NAMALWA (cell line): ENCODE results near the gene SRRM1.
"Not testable (repeated sequence)": the region's sequence is repeated elsewhere in the genome, so short reads cannot be mapped to it uniquely, and the experiment has no call there.

ENCODE experiments used
- DNase-seq: peaks from one replicate; pipeline ENCODE4 v3.0.0-alpha.2; 2015; ENCODE audit warnings: low spot score

Gene SRRM1

DNA sequence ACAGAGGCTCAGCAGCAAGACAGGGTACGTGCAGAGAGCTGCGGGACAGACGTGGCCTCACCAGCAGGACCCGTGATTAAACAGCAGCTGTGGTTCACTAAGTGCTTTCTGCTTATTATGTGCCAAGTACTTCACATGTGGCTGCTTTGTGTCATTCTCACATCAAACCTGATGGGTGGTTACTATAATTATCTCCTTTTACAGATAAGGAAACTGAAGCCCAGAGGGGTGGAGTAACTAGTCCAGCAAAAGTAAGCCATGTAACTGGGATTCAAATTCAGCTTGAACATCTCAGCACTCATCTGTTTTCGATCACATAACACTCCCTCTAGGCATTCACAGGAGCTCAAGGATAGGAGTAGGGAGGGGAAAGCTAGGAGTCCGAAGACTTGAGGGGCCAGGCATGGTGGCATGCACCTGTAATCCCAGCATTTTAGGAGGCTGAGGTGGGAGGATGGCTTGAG is 51.3 kb downstream of the SRRM1 start:
- DNase-seq: no peak

GRCh38 chr1:24695202-24695974 is 52.3 kb downstream of the SRRM1 start:
- no peak for DNase-seq

GRCh38 chr1:24696041-24696755 is 53.1 kb downstream of the SRRM1 start:
- no peak for DNase-seq

DNA sequence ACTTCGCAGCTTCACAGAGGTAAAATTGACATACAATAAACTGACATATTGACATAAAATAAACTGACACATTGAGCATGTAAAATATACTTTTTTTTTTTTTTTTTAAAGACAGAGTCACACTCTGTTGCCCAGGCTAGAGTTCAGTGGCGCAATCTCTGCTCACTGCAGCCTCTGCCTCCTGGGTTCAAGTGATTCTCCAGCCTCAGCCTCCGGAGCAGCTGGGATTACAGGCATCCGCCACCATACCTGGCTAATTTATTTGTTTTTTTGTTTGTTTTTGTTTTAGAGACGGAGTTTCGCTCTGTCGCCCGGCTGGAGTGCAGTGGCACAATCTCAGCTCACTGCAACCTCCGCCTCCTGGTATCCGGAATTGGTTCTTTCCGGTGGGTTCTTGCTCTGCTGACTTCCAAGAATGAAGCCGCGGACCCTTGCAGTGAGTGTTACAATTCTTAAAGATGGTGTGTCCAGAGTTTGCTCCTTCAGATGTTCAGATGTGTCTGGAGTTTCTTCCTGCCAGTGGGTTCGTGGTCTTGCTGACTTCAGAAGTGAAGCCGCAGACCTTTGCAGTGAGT is 53.7 kb downstream of the SRRM1 start:
- no peak for DNase-seq

GRCh38 chr1:24697453-24698001 is 54.4 kb downstream of the SRRM1 start:
- peak; percentile 24 for DNase-seq

DNA sequence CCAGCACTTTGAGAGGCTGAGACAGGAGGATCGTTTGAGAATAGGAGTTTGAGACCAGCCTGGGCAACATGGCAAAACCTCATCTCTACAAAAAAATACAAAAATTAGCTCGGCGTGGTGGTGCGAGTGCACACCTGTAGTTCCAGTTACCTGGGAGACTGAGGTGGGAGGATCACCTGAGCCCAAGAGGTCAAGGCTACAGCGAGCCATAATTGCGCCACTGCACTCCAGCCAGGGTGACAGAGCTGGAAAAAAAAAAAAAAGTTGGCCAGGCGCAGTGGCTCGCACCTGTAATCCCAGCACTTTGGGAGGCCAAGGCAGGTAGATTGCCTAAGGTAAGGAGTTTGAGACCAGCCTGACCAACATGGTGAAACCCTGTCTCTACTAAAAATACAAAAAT is 55.2 kb downstream of the SRRM1 start:
- DNase-seq: not testable (repeated sequence)

- no peak for DNase-seq
These were observed 56.5 kb downstream of the SRRM1 start for GRCh38 chr1:24699628-24700027.

DNA sequence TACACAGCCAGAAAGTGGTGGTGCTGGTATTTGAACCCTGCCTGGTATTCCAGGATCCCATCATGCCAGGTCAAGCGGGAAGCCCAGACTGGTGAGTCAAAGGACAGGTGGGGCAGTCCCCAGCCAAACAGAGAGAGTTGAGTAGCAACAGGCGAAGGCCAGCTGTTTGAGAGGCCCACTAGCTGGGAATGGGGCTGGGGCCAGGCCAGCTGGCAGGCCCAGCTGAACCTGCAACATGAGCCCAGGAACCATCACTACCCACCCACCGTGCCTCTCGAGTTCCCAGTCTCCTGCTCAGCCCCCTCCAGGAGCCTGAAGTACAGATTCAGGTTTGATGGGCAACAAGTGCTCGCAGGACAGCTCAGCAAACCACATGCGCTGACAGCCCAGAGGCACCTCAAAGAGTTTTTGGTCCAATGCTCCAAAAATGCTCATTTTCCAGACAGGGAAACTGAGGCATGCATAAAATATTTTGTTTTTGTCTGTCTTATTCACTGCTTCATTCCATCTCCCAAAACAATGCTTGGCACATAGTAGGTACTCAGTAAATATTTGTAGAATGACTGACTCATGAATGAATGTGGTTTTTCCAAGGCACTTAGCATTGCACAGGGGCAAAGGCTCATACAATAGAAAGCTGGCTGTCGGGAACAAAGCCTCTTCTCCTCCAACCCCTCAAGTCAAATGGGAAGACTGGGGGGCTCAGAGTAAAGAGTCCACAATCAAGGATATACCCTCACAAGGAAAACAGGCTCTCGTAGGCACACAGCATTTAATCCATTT is 59.6 kb downstream of the SRRM1 start:
- no peak for DNase-seq

GRCh38 chr1:24704411-24705259 is 61.5 kb downstream of the SRRM1 start:
- DNase-seq: no peak

DNA sequence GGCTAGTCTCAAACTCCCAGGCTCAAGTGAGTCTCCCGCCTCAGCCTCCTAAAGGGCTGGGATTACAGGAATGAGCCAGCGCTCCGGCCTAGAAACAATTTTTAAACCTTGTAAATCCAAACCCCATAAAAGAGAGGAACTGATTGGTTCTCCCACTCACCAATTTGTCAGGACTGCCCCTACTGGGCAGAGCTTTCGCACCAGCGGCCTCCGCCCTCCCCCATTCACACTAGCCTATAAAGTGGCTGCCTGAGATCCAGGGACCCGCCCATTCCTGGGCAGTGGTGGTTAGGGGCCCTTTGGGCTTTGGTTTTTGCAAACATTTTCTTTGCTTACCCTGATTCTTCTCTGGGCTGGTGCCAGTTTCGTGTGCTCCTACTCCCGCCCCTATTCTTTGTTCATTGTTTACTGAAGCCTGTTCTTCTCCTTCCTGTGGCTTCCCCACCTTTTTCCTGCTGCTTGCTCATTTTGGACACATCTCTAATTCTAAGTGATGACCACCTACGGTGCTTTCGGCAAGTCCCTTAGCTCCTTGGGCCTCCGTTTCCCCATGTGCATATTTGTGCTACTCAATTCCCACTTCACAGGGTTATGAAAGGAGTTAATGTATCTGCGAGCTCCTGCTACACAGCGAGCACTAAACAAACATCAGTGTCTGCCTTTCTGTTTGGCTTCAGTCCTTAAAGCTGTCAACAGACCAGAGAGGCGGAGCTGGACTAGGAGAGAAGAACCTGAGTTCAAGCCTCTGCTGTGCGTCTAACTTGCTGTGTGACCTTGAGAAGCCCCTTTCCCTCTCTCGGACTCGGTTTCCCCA is 62.4 kb downstream of the SRRM1 start:
- peak; percentile 51 for DNase-seq

- not testable (repeated sequence) for DNase-seq
These were observed 62.9 kb downstream of the SRRM1 start for GRCh38 chr1:24706074-24706389.

- no peak for DNase-seq
These were observed 64.6 kb downstream of the SRRM1 start for GRCh38 chr1:24707687-24708086.

GRCh38 chr1:24708938-24709337 is 65.8 kb downstream of the SRRM1 start:
- DNase-seq: peak; percentile 43

DNA sequence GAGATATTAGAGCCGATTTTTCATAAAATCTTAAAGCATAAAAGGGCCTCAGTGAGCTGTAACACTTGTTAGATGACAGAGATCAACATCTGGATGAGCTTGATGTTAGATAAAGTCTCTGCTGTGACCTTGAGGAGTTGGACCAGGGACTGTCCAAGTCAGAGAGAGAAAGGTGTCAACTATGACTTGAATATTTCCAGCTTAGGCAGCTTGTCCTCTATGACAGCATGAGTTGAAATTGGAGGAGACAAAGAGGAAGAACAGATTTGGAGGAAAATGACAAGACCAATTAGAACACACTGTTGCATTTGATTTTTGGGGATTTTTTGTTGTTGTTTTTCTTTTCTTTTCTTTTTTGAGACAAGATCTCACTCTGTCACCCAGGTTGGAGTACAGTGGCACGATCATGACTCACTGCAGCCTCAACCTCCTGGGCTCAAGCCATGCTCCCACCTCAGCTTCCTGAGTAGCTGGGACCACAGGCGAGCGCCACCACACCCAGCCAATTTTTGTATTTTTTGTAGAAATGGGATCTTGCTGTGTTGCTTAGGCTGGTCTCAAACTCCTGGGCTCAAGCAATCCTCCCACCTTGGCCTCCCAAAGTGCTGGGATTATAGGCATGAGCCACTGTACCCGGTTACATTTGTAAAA is 66.8 kb downstream of the SRRM1 start:
- no peak for DNase-seq

DNA sequence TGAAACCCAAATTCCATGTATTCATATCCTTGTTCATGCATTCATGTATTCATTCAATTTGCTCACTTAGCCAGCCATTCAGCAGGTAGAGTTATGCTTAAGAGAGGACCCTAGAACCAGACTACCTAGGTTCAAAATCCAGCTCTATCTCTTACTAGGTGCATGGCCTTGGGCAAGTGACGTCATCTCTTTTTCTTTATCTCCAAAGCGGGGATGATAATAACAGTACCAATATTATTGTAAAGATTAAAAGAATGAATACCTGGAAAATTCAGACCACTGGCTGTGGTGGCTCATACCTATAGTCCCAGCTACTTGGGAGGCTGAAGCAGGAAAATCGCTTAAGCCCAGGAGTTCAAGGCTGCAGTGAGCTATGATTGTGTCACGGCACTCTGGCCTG is 68.2 kb downstream of the SRRM1 start:
- no peak for DNase-seq

DNA sequence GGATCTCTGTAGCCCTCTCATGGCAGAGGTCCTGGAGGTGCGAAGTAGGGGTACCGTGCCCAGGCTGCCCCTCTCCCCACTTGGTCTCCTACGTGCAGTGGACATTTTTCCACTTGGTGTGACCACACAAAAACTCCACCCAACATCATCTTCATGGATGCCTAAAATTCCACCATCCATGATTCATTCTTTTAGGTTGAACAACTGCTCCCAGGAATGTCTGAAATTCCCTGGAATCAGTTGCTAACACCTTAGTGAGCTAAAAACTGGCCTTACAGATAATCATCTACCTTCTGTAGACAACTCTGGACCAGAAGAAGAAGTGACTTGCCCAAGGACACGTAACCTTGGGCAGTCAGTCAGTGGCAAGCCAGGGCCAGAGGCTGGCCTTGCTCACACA is 70.1 kb downstream of the SRRM1 start:
- DNase-seq: no peak

DNA sequence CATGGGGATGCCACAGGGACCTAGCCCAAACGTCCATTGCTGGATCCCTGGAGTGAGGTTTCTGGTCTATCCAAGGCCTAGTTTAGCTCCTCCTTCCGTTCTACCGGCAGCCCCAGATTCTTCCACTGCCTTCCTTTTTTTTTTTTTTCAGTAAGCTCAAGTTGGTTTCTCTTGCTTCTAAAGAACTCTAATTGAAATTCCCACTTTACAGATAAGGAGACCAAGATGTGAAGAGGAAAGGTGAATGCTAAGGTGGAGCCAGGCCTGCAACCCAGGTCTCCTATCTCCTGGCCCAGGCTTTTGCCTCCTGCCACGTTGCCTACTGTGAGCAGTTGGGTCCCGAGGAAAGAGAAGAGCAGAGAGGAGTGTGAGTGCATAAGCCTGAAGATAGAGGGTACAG is 70.6 kb downstream of the SRRM1 start:
- DNase-seq: no peak

DNA sequence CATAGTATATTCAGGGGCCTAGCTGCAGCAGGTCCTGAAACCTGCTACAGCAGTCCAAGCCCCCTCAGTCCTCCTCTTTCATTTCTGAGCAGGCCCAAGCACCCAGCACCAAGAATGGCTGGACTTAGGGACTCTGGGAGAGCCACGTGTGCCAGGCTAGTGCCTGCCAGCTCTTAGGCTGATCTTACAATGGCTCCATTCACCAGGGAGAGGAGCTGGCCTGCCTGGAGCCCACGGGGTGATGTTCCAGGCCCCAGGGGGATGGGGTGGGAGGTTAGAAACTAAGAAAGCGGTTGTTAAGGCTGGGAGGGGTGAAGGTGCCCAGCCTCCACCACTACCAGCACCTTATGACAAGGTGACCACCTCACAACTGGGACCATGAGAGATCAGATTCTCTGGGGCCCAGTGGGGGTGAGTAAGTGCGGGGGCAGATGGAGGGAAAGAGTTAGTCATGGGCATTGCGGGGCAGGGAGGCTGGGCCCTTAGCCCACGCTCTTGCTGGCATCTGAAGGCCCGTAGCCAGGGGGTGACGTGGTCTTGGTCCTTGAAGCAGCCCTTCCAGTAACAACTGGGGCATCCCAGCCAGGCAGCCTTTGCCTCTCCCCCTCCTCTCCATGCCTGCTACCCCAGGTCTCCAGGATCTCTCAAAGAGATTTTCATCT is 71.9 kb downstream of the SRRM1 start:
- no peak for DNase-seq

- no peak for DNase-seq
These were observed 72.6 kb downstream of the SRRM1 start for GRCh38 chr1:24715658-24716057.
